ENCODE measurements around the gene SPRR2B.

DNA sequence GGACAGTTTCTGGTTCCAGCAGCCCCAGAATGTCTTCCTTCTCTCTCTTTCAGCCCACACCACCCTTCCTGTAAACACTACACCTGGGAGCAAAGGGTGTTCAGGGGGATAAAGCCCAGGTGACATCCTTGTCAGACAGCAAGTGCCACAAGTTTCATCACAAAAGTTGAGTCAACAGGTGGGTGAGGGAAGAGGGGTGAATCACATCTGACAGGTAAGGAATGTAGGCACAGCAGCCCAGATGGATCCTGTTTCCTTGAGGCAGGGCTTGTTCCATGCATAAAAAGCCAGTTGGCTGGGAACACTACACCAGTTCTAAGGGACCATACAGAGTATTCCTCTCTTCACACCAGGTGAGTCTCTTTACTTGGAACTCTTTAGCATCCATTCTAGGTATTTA, 40.5 kb downstream of the SPRR2B start, which contains the start of gene SPRR1B:
- no peak for TF ChIP-seq POLR2A (IDR thresholded peaks at IDR 0.05)
- TF ChIP-seq, protein P1, sequence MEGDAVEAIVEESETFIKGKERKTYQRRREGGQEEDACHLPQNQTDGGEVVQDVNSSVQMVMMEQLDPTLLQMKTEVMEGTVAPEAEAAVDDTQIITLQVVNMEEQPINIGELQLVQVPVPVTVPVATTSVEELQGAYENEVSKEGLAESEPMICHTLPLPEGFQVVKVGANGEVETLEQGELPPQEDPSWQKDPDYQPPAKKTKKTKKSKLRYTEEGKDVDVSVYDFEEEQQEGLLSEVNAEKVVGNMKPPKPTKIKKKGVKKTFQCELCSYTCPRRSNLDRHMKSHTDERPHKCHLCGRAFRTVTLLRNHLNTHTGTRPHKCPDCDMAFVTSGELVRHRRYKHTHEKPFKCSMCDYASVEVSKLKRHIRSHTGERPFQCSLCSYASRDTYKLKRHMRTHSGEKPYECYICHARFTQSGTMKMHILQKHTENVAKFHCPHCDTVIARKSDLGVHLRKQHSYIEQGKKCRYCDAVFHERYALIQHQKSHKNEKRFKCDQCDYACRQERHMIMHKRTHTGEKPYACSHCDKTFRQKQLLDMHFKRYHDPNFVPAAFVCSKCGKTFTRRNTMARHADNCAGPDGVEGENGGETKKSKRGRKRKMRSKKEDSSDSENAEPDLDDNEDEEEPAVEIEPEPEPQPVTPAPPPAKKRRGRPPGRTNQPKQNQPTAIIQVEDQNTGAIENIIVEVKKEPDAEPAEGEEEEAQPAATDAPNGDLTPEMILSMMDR (IDR thresholded peaks at IDR 0.05), result no peak
